ENCODE measurements around the gene ANKRD27. TPM values are rescaled to one million over a fixed set of nuclear protein-coding genes. Genes with fewer than 3 reads are reported as not detected.
"Not testable (repeated sequence)": the region's sequence is repeated elsewhere in the genome, so short reads cannot be mapped to it uniquely, and the experiment has no call there.

The ANKRD27 gene
- total and polyA plus RNA-seq, 2 donors = 32.6 to 33.6 TPM

GRCh38 chr19:32695506-32695905, 20.5 kb upstream of the ANKRD27 start:
- not testable (repeated sequence) for H3K4me3 ChIP-seq (ENCODE audit: low read depth, low read length); H3K4me1 ChIP-seq (ENCODE audit: insufficient read depth); H3K27ac ChIP-seq (ENCODE audit: low read depth); H3K36me3 ChIP-seq (ENCODE audit: insufficient read depth); DNase-seq (ENCODE audit: extremely low spot score)
- WGBS = 81% methylated on average over 6 of the region's 6 CpGs

- not testable (repeated sequence) for H3K36me3 ChIP-seq (ENCODE audit: insufficient read depth); H3K4me3 ChIP-seq (ENCODE audit: low read depth, low read length); H3K4me1 ChIP-seq (ENCODE audit: insufficient read depth); DNase-seq (ENCODE audit: extremely low spot score); H3K27ac ChIP-seq (ENCODE audit: low read depth)
- WGBS = 64% methylated on average over 2 of the region's 2 CpGs
These were observed 19.9 kb upstream of the ANKRD27 start for GRCh38 chr19:32694851-32695250.

- 81% methylated on average over 2 of the region's 2 CpGs for WGBS
- not testable (repeated sequence) for H3K27ac ChIP-seq (ENCODE audit: low read depth); DNase-seq (ENCODE audit: extremely low spot score); H3K4me1 ChIP-seq (ENCODE audit: insufficient read depth); H3K36me3 ChIP-seq (ENCODE audit: insufficient read depth); H3K4me3 ChIP-seq (ENCODE audit: low read depth, low read length)
These were observed 19.3 kb upstream of the ANKRD27 start for GRCh38 chr19:32694316-32694715.

- H3K36me3 ChIP-seq (ENCODE audit: insufficient read depth); H3K4me1 ChIP-seq (ENCODE audit: insufficient read depth); DNase-seq (ENCODE audit: extremely low spot score); H3K27ac ChIP-seq (ENCODE audit: low read depth): not testable (repeated sequence)
- H3K4me3 ChIP-seq (ENCODE audit: low read depth, low read length) = peak overlapping the region; percentile 85
- WGBS = 90% methylated on average over 20 of the region's 20 CpGs
These were observed 18.4 kb upstream of the ANKRD27 start for GRCh38 chr19:32693151-32694108.

- DNase-seq (ENCODE audit: extremely low spot score) = no peak
- no peaks in the 10 kb centered on the region for H3K36me3 ChIP-seq (ENCODE audit: insufficient read depth)
- H3K4me3 ChIP-seq (ENCODE audit: low read depth, low read length) = peak overlapping the region; percentile 85
- 52% methylated on average over 7 of the region's 7 CpGs for WGBS
- peak overlapping the region; percentile 40 for H3K27ac ChIP-seq (ENCODE audit: low read depth)
- H3K4me1 ChIP-seq (ENCODE audit: insufficient read depth) = no peaks in the 10 kb centered on the region
These were observed 17.7 kb upstream of the ANKRD27 start for GRCh38 chr19:32692727-32693061.

- no peak for DNase-seq (ENCODE audit: extremely low spot score)
- Histone ChIP-seq H3K36me3 (ENCODE audit: insufficient read depth) (no peaks in the 10 kb centered on the region), H3K4me1 (ENCODE audit: insufficient read depth) (no peaks in the 10 kb centered on the region), H3K27ac (ENCODE audit: low read depth) (peak overlapping the region; percentile 92), H3K4me3 (ENCODE audit: low read depth, low read length) (peak overlapping the region; percentile 85)
- 7% methylated on average over 93 of the region's 93 CpGs for WGBS
These were observed 17.2 kb upstream of the ANKRD27 start for GRCh38 chr19:32691952-32692726.

GRCh38 chr19:32691291-32691951, 16.4 kb upstream of the ANKRD27 start, which contains the start of gene NUDT19:
Gene NUDT19 (plus strand): TSS chr19:32691821. CDS start chr19:32691961, 140 bp downstream.
- H3K4me3 ChIP-seq (ENCODE audit: low read depth, low read length) = peak within 1 kb of the TSS; percentile 85
- WGBS = 7% methylated on average over 32 of the region's 32 CpGs
- H3K36me3 ChIP-seq (ENCODE audit: insufficient read depth) = peaks cover 4% of the 10 kb centered on the region
- DNase-seq (ENCODE audit: extremely low spot score) = peak; percentile 31
- peak within 1 kb of the TSS; percentile 92 for H3K27ac ChIP-seq (ENCODE audit: low read depth)
- no peaks in the 10 kb centered on the region for H3K4me1 ChIP-seq (ENCODE audit: insufficient read depth)

GRCh38 chr19:32688311-32688710, 13.3 kb upstream of the ANKRD27 start:
- DNase-seq (ENCODE audit: extremely low spot score) = no peak
- Histone ChIP-seq H3K4me1 (ENCODE audit: insufficient read depth) (no peaks in the 10 kb centered on the region), H3K36me3 (ENCODE audit: insufficient read depth) (peaks cover 4% of the 10 kb centered on the region), H3K4me3 (ENCODE audit: low read depth, low read length) (no peak overlapping the region), H3K27ac (ENCODE audit: low read depth) (no peak overlapping the region)
- 82% methylated on average over 1 of the region's 1 CpG for WGBS

GRCh38 chr19:32687681-32688080, 12.7 kb upstream of the ANKRD27 start:
- Histone ChIP-seq H3K4me1 (ENCODE audit: insufficient read depth) (no peaks in the 10 kb centered on the region), H3K36me3 (ENCODE audit: insufficient read depth) (peaks cover 4% of the 10 kb centered on the region), H3K27ac (ENCODE audit: low read depth) (no peak overlapping the region), H3K4me3 (ENCODE audit: low read depth, low read length) (no peak overlapping the region)
- no peak for DNase-seq (ENCODE audit: extremely low spot score)
- 94% methylated on average over 4 of the region's 4 CpGs for WGBS

GRCh38 chr19:32686847-32687475, 12.0 kb upstream of the ANKRD27 start:
- Histone ChIP-seq H3K36me3 (ENCODE audit: insufficient read depth) (peaks cover 4% of the 10 kb centered on the region), H3K27ac (ENCODE audit: low read depth) (no peak overlapping the region), H3K4me1 (ENCODE audit: insufficient read depth) (no peaks in the 10 kb centered on the region), H3K4me3 (ENCODE audit: low read depth, low read length) (no peak overlapping the region)
- DNase-seq (ENCODE audit: extremely low spot score) = no peak
- 90% methylated on average over 6 of the region's 6 CpGs for WGBS

- no peak overlapping the region for H3K4me3 ChIP-seq (ENCODE audit: low read depth, low read length)
- no peaks in the 10 kb centered on the region for H3K4me1 ChIP-seq (ENCODE audit: insufficient read depth)
- H3K36me3 ChIP-seq (ENCODE audit: insufficient read depth) = peaks cover 4% of the 10 kb centered on the region
- 88% methylated on average over 4 of the region's 4 CpGs for WGBS
- no peak for DNase-seq (ENCODE audit: extremely low spot score)
- no peak overlapping the region for H3K27ac ChIP-seq (ENCODE audit: low read depth)
These were observed 7.3 kb upstream of the ANKRD27 start for GRCh38 chr19:32682317-32682716.

- Histone ChIP-seq H3K4me1 (ENCODE audit: insufficient read depth) (no peaks in the 10 kb centered on the region), H3K27ac (ENCODE audit: low read depth) (no peak overlapping the region), H3K36me3 (ENCODE audit: insufficient read depth) (no peaks in the 10 kb centered on the region), H3K4me3 (ENCODE audit: low read depth, low read length) (no peak overlapping the region)
- 81% methylated on average over 2 of the region's 2 CpGs for WGBS
- DNase-seq (ENCODE audit: extremely low spot score) = no peak
These were observed 6.0 kb upstream of the ANKRD27 start for GRCh38 chr19:32680986-32681385.

GRCh38 chr19:32677657-32678056, 2.7 kb upstream of the ANKRD27 start:
- 27% methylated on average over 9 of the region's 9 CpGs for WGBS
- Histone ChIP-seq H3K4me1 (ENCODE audit: insufficient read depth) (no peaks in the 10 kb centered on the region), H3K36me3 (ENCODE audit: insufficient read depth) (no peaks in the 10 kb centered on the region), H3K4me3 (ENCODE audit: low read depth, low read length) (no peak overlapping the region), H3K27ac (ENCODE audit: low read depth) (no peak overlapping the region)
- DNase-seq (ENCODE audit: extremely low spot score) = no peak

Data from urinary bladder (tissue), 4 donors.